UCSD-AML1 (cell line): ENCODE measurements around the gene WNK2.
"Not testable (repeated sequence)": the region's sequence is repeated elsewhere in the genome, so short reads cannot be mapped to it uniquely, and the experiment has no call there.

Source experiments
- DNase-seq: peaks from one replicate; lab custom pipeline; 2025; ENCODE audit not compliant: unreplicated experiment; lab: John Stamatoyannopoulos, UW

Gene WNK2

DNA sequence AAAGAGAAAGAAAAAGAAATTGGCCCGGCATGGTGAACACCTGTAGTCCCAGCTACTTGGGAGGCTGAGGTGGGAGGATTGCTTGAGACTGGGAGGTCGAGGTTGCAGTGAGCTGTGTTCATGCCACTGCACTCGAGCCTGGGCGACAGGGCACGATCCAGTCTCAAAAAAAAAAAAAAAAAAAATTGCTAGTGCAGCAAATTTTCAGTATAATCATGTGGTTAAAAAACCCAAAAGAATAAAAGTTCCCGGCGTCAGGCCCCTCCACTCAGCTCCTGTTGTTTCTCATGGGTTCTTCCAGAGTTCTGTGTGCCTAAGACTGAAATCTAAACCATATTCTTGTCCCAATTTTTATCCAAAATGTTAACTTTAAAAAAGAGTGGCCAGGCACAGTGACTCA, 49.1 kb downstream of the WNK2 start:
- DNase-seq = no peak

DNA sequence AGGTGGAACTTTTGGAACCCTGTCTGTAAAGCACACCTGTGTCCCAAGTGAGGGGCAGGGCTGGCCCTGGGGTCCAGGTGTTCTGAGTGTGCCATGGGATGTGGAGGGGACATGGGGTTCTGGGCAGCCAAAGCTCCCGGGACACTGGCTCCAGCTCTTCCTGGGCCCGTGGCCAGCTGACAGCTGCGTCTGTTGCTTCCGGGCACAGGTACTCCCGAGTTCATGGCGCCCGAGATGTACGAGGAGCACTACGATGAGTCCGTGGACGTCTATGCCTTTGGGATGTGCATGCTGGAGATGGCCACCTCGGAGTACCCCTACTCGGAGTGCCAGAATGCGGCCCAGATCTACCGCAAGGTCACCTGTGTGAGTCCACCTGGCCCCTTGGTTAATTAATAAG, 50.7 kb downstream of the WNK2 start:
- no peak for DNase-seq

DNA sequence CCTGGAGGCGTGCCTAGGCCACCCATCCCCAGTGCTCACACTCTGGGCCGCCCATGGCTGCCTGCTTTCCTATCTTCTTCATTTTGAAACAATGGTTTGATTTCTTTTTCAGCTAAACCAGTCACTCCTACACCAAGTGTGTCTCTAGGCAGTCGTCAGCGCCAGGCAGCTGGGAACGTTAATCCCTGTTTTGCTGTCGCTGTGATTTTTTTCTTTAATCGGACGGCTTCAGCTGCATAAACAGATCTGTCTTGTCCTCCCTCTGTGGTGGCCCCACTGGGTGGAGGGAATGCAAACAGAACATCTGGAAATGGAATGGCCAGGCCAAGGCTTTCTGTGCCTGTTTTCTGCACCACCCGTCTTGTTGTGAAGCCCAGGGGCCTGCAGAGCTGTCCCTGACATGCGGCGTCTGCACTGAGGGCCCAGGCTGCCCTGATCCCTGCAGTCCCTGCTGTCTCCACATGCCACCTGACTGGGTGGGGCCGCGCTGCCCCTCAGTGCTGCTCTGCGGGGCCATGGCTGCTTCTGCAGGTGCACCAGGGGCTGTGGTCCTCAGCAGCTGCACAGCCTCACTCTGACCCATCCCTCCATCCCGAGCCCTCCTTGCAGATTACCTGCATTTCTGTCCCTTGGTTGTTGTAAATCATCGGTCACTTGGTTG, 51.5 kb downstream of the WNK2 start:
- no peak for DNase-seq

DNA sequence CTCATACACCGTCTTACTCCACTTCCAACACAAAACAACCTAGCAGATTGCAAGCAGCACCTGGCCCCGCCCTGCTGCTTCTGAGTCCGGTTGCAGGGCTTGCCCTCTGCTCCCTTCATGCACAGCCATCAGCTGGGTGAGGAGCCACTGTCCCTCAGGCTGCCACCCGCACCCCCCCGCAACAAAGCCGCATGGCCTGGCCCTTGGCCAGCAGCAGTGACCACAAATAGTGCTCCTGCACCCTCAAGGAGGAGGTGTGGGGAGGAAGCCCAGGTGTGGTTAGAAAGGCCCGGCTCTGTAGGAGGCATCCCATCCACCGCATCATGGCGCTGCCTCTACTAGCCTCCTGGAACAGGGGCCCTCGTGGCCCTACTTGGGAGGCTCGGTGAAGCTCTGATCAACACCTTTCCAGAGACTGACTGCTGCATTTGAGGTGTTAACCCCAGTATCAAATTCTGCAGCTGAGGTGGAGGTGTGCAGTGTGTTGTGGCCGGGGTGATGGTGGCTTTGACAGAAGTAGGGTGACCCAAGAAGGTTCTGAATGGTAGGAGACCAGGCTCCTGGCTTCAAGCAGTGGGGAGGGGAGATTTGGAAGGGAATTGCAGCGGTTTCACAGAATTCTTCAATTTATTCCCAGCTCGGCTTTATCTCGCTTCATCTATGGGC, 52.7 kb downstream of the WNK2 start:
- DNase-seq = no peak

DNA sequence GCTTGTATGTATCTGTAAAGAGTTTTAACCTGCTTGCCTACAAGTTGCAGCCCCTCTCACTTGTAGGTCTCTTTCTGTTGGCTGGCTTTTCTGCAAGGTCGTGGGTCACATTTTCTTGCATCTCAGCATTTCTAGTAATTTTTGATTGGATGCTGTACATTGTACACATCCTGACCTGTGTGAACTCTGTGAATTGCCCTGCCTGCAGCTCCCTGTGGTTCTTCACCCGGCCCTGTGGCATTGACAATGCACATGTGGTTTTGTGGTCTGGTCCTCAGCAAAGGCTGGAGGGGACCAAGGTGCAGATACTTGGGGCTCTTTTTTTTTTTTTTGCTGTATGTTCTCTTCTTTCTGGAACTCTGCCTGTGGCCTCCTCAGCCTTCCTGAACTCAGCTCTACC, 53.6 kb downstream of the WNK2 start:
- DNase-seq = no peak

DNA sequence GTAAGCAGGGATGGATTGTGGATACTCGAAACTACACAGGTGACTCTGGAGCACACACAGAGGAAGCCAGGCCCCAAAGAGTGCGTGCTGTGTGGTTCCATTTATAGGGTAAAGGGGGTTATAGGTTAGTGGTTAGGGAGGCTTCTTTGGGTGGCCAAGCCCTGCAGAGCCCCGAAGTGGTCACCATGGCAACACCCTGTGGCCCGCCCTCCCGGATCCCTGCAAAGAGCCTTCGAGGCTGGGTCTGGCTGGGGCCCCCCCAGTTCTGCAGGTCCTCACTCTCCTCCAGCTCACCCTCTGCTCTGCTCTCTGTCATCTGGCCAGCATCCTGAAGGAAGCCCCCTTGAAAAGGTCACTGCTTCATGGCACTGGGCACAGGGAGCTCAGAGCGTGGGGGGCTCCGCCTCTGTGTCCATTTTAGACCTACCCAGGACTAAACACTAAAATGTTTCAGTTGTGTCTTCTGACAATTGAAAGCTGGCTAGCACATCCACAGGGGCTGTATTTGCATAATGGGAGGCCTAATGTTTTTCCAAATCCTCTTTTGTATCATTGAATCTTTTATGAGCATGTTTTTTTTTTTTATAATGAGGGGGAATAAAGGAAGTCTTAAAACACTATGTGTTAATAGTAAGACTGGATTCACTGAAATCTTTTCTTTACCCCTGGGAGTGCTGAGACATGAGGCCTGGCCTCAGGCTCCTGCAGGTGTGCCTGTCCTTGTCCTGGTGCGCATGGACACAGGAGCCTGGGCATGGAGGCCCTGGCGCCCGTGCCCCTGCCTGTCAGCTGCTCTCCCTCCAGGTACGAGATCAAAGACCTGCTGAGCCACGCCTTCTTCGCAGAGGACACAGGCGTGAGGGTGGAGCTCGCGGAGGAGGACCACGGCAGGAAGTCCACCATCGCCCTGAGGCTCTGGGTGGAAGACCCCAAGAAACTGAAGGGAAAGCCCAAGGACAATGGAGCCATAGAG, 55.3 kb downstream of the WNK2 start:
- no peak for DNase-seq

DNA sequence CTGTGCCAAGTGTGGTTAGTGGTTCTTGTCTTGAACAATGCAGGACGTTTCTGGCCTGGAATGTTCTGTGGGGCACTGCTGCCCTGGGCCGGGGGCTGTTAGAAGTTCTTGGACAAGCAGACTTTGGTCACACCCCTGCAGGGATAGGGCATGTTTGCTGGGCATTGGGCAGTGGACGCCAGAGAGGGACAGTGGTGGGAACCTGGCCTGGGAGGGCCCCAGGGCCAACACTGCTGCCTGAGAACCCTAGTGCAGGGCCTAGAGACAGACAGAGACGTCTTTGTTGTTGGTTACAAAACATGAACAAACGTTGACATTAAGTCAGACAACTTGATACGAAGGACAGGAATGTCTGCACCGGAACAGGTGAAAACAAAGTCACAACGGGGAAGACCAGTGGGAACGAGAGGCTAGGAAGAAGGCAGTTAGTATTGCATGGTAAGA, 57.0 kb downstream of the WNK2 start:
- DNase-seq = no peak

DNA sequence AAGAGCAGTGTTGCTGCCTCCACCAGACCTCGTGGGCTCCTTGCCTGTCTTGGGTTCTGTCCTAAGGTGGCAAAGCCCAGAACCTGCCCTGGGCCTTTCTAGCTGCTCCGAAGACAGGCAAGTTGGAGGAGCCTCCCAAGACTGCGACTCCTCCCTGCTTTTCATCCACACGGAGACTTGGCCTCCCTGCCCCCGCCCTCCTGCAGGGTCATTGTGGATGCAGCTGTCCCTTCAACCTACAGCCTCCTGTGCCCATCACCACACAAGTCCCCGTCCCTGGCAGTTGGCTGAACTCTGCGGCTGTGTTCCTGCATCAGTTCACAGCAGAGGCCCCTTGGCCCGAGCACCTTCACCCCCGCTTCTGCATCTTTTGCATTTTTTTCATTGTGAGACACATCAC, 59.2 kb downstream of the WNK2 start:
- no peak for DNase-seq

DNA sequence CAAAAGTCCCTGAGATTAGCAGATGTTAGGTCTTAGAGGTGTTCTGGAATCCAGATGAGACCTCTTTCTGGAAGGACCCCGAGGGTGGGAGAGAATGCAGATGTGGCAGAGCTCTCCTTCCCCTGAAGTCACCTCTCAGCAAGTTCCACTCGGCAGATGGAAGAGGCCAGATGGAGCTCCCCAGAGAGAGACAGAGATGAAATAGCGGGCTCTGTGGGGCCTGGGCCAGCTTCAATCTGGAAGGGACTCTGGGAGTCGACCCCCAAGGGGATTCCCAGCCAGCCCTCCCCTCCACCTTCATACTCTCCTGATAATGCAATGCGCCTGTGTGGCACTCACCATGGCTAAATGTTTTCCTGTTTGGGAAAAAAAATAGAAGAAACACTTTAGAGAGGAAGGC, 60.2 kb downstream of the WNK2 start:
- no peak for DNase-seq

DNA sequence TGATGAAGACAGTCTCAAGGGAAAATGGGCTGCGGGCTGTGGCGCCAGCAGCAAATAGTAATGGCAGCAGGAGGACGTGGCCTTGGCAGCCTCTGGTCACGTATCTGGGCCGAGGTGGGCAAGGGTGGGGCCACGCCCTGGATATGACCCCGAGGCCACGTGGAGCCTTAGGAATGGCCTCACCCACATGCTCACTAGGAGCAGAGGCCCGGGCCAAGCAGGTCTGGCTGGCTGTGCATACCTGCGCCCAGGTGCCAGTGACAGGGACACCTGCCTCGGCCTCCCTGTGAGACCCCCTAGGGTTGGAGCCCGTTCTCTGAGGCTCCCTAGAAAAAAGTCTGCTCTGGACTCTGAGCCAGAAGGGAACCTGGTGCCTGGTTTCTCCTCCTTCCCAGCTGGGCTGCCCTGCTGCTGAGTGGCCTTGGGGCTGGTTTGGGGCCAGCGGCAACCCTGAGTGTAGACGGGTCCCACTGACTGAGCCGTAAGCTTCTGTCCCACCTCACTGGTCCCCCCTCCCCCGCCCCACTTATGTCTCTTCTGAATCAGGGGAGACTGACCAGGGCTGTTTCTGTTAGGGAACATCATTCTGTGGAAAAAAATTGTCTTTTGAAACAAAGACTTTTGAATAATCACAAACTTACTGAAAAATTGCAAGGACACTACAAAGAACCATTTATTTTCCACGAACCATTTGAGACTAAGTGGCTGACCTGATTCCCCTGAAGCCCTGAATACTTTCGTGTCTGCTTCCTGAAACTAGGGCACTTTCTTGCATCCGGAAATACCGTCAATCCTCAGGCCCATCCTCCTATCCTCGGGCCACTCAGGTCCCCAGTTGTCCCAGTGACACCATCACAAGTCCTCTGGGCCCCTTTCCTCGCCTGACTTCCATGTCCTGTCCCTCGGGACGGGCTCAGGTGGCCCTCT, 60.8 kb downstream of the WNK2 start:
- DNase-seq = no peak

DNA sequence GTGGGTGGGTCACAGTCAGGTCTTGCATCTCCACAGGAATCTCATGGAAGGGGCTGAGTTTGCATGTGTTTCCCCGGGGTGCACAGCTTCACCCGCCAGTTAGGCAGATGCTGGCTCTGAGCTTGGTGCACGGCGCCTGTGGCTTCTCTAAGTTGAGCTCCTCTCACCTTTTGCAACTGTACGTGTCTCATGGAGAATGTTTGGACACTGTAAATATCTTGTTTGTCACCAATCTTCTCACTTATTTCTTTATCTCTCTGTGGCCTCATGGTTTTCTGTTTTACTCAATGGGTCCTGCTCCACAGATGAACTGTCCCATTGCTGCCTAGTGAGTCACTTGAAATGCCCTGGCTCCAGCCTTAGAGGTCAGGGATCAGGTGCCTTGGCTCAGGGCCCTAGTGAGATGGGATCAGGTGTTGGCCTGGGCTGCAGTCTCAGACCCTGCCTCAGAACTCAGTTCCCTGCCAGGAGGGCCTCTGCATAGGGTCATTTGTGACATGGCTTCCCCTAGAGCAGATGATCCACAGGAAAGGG, 61.6 kb downstream of the WNK2 start:
- DNase-seq = no peak

DNA sequence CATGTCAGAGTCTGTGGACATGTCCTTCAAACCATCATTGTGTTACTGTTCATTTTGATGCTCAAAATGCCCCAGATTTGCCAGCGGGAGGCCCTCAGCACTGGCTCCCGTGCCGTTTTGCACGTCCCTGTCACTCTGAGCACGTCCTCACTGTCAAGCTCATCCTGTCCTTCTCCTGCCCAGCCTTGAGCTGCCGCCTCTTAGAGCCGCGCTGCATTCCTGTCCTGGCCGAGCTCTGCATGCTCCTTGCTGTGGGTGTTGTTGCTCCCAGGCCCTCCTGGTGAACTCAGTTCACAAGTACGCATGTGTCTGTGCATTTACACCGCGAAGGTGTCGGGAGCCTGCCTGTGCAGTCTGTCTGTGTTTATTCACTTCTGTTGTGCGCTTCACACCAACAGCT, 62.2 kb downstream of the WNK2 start:
- no peak for DNase-seq

DNA sequence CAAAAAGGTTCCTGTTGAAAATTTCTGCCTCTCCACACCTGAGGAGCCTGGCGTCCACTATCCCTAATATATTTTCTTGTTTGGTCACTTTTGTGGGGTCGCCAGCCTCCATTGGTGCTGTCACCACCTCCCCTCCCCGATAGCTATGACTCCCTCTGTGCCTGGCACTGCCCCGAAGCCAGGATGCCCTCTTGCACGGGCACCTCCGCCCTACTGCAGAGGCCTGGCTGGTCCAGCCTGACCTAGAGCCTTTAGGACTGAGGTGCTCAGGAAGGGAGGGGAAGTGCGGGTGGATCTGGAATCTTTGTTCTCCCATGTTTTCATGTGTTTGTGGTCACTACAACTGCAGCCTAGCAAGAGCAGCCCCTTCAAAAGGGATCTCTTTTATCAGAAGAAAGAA, 62.6 kb downstream of the WNK2 start:
- DNase-seq = no peak

DNA sequence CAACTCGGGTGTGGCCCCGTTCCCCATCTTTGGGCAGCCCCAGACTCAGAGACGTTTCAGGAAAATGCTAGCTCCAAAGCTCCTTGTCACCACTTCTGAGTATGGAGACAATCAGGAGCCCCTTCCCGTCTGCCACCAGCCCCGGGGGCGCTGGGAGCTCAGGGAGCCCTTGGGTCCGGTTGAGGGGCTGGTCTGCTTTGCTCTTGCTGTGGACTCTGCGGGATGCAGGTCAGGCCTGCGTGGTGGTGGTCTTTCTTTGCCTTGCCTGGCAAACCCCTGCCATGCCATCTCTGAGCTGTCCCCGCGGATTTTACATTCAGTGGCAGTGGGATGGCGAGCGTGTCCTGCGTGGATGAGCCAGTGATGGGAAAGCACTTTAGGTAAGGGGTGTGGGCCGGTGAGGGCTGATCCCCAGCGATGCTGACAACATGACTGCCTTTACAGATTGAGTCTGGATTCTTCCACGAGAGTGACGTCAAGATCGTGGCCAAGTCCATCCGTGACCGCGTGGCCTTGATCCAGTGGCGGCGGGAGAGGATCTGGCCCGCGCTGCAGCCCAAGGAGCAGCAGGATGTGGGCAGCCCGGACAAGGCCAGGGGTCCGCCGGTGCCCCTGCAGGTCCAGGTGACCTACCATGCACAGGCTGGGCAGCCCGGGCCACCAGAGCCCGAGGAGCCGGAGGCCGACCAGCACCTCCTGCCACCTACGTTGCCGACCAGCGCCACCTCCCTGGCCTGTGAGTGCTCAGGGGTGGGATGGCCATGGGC, 63.3 kb downstream of the WNK2 start:
- no peak for DNase-seq

DNA sequence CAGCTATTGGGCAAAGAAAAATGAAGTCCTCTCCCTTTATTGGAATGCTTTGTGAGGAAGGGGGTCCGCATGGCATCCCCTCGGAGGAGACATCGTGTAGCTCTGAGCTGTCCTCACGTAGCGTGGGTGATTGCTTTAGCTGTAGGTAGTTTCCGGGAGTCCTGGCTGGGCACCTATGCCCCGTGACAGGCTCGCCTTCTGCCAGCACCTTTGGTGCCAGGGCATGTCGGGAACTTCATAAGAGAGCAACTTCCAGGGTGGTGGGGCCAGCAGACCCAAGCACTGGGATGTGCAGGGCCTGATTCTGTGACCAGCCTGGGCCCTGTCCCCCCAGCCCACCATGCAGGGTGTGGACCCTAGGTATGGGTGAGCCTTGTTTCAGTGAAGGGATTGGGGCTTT, 64.0 kb downstream of the WNK2 start:
- DNase-seq = no peak

DNA sequence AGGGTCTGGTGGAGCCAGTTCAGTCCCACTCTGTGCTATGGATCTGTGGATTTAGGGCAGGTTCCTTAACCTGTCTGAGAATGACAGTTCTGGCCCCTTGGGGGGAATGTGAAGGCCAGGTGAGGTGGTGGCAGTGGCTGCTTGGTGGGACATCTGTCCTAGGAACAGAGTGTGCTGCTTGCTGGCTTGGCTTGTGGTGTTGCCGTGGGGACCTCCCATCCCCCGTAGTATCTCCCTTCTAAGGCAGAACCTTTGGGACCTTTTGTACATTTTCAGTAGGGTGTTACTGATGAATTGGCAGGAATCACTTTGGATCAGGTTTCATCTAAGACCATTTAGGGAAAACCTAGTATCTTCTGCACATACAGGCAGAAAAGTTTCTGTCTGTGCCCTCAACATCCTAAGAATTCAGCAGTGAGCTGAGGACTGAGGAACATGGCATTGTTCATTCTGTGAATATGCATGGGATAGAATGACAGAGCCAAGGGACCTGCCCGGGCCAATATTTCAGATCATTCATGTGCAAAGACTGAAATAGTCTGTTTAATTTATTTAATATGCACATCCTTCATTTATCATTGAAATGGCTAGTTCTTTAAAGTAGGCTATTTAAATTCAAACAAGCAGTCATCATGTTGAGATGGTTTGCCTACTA, 64.6 kb downstream of the WNK2 start:
- DNase-seq = no peak

DNA sequence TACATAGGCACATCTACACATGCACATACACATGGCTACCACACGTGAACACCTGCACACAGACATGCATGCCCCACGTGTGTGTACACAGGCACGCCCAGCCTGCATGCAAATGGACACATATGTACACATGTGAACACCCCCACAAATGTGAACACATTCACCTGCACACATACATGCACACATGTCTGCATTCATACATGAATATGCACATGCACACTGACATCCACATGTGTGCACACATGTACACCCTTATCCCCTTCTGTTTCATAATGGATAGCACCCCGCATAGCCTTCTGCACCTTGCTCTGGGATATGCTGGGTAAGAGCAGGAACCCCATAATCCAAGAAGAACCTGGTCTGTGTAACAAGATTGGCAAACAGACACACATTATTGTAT, 66.2 kb downstream of the WNK2 start:
- DNase-seq = no peak

DNA sequence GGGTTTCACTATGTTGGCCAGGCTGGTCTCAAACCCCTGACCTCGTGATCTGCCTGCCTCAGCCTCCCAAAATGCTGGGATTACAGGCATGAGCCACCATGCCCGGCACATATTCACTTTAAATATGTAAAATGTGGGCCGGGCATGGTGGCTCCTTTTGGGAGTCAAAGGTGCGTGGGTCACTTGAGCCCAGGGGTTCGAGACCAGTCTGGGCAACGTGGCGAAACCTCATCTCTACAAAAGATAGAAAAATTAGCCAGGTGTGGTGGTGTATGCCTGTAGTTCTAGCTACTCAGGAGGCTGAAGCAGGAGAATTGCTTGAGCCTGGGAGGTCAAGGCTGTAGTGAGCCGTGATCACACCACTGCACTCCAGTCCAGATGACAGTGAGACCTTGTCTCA, 67.4 kb downstream of the WNK2 start:
- not testable (repeated sequence) for DNase-seq

DNA sequence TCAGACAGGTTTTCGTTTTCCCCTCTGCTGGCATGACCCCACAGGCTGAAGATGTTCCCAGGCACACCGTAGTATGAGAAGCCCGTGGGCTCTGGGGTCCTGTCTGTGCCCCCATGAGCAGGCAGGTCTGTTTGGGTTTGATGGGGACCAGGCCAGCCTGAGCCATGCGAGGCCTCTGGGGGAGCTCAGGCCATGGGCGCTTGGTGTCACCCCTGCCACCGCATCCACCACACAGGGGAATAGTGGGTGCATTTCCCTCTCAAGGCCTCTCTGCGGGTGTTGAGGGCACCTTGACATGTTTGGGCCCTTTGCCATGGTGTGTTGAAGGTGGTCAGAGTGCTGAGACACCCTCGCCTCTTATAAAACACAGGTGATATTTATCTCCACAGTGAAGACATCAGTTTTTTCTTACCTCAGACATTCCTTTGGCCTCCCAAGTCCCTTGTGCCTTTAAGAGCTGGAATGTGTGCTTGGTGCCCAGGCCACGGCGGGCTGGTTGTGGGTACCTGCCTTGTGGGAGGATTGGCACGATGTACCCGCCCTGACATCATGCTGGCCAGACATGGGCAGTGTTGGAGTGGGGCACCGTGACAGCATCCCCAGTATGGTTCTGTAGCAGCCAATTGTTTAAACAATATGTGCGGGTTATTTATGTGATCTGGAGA, 68.3 kb downstream of the WNK2 start:
- DNase-seq = no peak
